HS-27A (cell line): ENCODE measurements around the gene KLHL6.

Experiments
- DNase-seq: peaks from one replicate; pipeline ENCODE4 v3.0.0-alpha.2; 2012; ENCODE audit warnings: low read depth, missing footprints

KLHL6 gene

GRCh38 chr3:183566880-183567279, 11.4 kb upstream of the KLHL6 start:
- DNase-seq: no peak

DNA sequence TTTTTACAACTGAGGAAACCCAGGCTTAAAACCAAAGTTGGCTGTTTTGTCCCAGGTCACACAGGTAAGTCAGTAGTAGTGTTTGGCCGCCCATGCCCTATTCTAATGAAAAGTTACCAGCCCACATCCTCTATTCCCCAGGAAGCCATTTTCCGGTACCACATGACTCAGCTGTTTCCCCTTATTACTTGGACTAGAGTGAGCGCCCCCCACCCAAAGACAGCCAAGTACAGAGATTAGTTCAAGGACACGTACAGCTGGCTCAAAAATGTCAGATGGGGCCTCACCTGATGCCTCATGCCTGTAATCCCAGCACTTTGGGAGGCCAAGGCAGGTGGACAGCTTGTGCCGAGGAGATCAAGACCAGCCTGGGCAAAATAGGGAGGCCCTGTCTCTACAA, 8.5 kb upstream of the KLHL6 start:
- DNase-seq: no peak

GRCh38 chr3:183563536-183563874, 8.0 kb upstream of the KLHL6 start:
- no peak for DNase-seq

DNA sequence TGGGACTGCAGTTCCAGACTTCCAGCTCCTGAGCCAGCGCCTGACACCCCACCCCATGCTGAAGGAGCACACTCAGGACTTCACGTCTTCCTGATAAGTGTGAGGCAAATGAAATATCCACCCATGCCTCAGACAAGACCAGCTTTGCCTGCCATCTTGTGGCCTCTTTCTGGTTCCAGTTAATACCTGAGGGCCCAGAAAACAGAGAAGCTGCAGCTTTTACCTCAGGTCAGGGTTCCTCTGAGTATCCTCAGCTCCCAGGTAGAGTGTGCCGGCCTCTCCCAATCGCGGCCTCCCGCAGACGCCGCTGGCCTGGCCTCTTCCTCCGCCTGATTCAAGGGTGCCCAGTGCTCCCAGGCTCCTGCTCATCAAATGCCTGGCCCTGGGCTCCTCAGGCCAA, 5.1 kb upstream of the KLHL6 start:
- DNase-seq: no peak

DNA sequence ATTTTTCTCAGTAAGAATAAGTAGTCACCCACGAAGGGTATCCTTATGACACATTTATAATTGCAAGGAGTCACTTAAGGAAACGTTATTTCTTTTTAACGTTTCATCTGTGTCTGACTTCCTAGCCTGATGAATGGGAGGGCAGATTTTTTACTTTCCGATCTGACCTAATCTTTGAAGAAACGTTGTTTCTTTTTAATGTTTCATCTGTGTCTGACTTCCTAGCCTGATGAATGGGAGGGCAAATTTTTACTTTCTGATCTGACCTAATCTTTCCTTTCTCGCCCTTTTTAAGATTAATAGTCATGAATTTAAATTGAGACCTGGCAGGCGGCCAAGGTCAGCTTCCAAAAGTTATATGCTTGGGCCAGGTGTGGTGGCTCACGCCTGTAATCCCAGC, 3.0 kb upstream of the KLHL6 start:
- no peak for DNase-seq

DNA sequence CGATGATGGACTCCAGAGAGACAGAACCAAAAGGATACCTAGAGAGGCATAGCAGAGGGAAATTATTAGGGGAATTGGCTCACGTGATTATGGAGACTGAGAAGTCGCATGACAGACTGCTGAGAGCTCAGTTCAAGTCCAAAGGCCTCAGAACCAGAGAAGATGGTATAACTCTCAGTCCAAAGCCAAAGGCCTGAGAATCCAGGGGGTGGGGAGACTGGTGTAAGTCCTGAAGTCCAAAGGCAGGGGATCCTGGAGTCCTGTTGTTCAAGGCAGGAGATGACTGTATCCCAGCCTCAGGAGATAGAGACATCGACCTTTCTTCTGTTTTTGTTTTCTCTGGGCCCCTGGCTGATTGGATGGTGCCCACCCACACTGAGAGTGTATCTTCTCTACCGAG, 1.2 kb upstream of the KLHL6 start:
- no peak for DNase-seq

GRCh38 chr3:183554377-183554776, 1.1 kb downstream of the KLHL6 start:
- no peak for DNase-seq

- DNase-seq: no peak
Observed at GRCh38 chr3:183553334-183554026, 2.0 kb downstream of the KLHL6 start.

- no peak for DNase-seq
Observed at GRCh38 chr3:183551930-183552329, 3.6 kb downstream of the KLHL6 start.

- DNase-seq: no peak
Observed at GRCh38 chr3:183548262-183548769, 7.2 kb downstream of the KLHL6 start.

DNA sequence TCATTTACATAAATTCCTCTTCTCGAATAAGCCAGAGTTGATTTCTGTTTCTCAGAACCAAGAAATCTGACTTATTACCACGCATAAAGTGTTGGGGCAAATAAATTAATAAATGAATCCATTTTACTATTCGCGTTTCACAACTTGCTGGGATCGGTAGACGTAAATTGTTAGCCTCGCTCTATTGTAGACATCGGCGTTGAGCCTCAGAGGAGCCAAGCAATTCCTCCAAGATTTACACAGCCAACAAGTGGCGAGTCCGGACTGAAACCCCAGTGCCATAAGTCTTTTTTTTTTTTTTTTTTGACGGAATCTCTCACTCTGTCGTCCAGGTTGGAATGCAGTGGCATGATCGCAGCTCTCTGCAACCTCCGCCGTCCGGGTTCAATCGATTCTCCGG, 8.9 kb downstream of the KLHL6 start:
- no peak for DNase-seq

DNA sequence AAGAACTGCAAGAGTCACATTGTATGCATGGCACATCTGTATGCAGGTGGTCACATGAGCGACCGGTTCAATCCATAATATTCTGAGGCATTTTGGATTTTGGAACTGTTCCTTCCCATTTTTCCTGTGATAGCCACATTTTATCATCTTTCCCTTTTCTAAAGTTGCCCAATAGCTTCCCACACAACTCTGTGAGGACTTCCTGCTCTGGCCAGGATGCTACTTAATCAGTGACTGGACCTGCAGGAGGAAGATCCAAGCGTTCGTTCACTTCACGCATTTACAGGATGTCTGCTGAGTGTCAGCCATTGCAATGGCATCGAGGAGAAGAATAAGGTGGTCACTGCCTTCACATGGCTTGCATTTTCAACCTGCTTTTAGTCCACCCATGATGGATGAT, 9.8 kb downstream of the KLHL6 start:
- DNase-seq: no peak

DNA sequence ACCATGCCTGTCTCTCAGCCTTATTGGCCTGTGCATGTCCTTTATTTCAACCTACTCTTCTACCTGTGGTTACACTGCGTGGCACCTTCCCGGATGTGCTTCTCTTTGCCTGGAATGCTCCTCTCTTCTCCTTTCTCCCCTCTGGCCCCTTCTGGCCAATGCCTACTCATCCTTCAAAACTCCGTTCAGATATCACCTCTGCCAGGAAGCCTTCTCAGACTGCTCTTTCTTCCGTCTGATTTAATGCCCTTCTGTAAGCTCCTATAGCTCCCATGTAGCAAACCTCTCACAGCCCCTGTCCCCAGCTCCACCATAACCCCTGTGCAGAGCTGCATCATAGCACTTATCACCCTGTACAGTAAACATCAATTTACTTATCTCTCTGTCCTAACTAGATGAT, 13.2 kb downstream of the KLHL6 start:
- no peak for DNase-seq

GRCh38 chr3:183541738-183542137, 13.8 kb downstream of the KLHL6 start:
- DNase-seq: no peak

- no peak for DNase-seq
Observed at GRCh38 chr3:183541235-183541655, 14.3 kb downstream of the KLHL6 start.

DNA sequence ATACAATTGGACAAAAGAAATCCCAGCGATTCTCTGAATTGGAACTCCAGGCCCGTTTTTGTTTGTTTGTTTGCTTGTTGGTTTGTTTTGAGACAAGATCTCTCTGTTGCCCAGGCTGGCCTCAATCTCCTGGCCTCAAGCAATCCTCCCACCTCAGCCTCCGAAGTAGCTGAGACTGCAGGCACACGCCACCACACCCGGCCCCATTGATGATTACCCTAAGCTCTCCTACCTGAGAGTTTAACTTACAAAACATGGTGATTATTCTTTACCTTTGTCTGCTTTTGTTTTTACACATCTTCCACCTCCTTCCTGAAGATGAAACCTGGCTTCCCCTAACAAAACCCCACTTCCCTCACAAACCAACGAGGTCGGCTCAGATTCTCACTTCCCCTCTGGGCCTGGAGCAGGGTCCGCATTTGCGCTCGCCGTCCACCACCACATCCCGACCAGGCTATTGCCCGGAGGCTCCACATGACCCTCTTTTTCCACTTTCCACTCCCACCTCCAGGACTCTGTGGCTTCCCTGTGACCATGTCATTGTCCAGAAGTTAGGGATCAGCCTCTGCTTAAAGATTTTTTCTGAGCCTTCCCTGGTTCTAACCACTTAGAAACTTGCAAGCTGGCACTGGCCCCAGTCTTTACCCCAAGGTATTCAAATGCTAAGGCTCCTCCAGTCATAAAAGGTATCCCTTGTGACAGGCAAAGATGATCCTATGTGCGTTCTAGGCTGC, 14.8 kb downstream of the KLHL6 start:
- no peak for DNase-seq

GRCh38 chr3:183539811-183540210, 15.7 kb downstream of the KLHL6 start:
- DNase-seq: no peak

DNA sequence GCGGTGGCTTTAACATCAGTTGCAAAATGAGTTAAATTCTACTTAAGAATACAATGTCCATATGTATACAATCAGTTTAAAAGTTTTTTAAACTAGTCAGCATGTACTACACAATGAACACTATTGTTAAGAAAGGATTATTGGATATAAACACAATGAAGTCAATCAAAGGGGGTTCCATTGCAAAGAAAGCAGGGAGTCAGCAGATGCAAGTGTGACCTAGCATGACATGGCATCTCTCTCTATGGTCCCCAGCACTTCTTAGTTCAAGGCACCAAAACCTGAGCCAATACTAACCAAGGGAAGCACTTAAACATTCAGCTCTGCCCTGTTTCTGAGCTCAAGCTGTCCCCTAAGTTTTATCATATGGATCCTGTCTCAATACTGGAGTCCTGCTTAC, 17.0 kb downstream of the KLHL6 start:
- DNase-seq: no peak

DNA sequence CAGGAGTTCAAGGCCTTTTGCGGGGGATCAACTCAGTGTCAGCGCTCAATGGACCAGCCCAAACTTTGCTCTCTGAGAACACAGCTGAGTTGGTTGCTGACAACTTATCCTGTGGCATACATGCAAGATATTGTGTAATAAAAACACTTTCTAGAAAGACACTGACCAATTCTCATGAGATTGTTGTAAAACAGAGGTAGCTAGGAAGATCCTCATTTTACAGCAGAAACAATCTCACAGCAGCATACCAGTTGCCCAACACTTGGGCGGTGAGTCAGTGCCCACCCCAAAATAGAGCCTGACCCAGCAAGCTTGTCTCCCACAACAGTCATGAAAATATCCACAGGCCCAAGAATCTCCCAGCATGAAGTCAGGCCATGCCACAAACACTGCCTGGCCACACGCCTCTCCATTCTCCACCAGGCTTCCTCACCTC, 18.2 kb downstream of the KLHL6 start:
- no peak for DNase-seq

GRCh38 chr3:183536238-183536880, 19.1 kb downstream of the KLHL6 start:
- DNase-seq: no peak

DNA sequence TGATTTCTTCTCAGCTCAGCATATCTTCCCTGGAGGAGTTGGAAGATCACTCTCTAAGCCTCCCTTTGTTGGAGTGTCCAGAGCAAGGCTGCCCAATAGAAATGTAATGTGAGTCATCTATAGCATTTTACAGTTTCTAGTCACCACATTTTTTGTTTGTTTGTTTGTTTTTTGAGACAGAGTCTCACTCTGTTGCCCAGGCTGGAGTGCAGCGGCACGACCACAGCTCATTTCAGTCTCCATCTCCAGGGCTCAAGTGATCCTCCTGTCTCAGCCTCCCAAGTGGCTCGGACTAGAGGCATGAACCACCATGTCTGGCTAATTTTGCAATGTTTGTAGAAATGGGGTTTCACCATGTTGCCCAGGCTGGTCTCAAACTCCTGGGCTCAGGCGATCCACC, 21.3 kb downstream of the KLHL6 start:
- DNase-seq: no peak

DNA sequence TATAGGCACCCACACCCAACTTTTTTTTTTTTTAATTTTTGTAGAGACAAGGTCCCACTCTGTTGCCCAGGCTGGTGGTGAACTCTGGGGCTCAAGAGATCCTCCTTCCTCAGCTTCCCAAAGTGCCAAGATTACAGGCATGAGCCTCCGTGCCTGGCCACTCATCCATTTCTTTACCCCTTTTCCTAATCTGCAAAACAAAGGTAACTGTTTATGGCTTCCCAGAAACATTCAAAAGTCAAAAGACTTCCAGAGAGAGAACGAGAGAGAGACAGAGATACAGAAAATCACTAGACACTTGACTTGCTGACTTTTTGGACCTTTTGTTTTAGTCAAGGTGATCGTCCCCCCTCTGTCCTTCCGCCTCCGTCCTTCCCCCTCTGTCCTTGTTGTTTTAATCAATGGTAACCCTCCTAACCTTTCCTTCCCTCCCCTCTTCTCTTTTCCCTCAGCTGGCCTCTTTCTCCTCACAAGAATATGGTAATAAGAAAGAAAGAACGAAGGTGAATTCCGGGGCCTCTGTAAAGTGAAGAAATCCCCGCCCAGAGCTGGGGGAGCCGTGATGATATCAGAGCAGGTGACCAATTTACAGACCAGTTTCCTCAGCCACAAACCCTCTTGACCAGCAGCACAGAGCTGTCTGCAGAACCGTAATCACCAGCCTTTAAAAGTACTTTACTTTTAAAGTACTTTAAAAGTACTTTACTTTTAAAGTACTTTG, 21.9 kb downstream of the KLHL6 start:
- DNase-seq: no peak
